ENCODE results near the gene COL24A1.

Gene COL24A1

GRCh38 chr1:86016076-86016759 lies 140.4 kb downstream of the COL24A1 start:
- DNase-seq (ENCODE audit: low read depth), result peak; percentile 44
- no peak overlapping the region for H3K4me3 ChIP-seq (ENCODE audit: low read depth, low read length)
- TF ChIP-seq CTCF (IDR thresholded peaks at IDR 0.05; ENCODE audit: insufficient read depth, low read depth, low read length, missing control alignments), result no peak

GRCh38 chr1:86015375-86015774 lies 141.2 kb downstream of the COL24A1 start:
- TF ChIP-seq CTCF (IDR thresholded peaks at IDR 0.05; ENCODE audit: insufficient read depth, low read depth, low read length, missing control alignments), result no peak
- no peak overlapping the region for H3K4me3 ChIP-seq (ENCODE audit: low read depth, low read length)
- no peak for DNase-seq (ENCODE audit: low read depth)

GRCh38 chr1:86000601-86001000 lies 156.0 kb downstream of the COL24A1 start:
- H3K4me3 ChIP-seq (ENCODE audit: low read depth, low read length), result no peak overlapping the region
- no peak for TF ChIP-seq CTCF (IDR thresholded peaks at IDR 0.05; ENCODE audit: insufficient read depth, low read depth, low read length, missing control alignments)
- no peak for DNase-seq (ENCODE audit: low read depth)

GRCh38 chr1:85998105-85998855 lies 158.3 kb downstream of the COL24A1 start:
- no peak overlapping the region for H3K4me3 ChIP-seq (ENCODE audit: low read depth, low read length)
- no peak for DNase-seq (ENCODE audit: low read depth)
- TF ChIP-seq CTCF (IDR thresholded peaks at IDR 0.05; ENCODE audit: insufficient read depth, low read depth, low read length, missing control alignments), result no peak

GRCh38 chr1:85992791-85993190 lies 163.8 kb downstream of the COL24A1 start:
- TF ChIP-seq CTCF (IDR thresholded peaks at IDR 0.05; ENCODE audit: insufficient read depth, low read depth, low read length, missing control alignments), result no peak
- peak overlapping the region; percentile 52 for H3K4me3 ChIP-seq (ENCODE audit: low read depth, low read length)
- DNase-seq (ENCODE audit: low read depth), result peak; percentile 71

- peak; percentile 44 for DNase-seq (ENCODE audit: low read depth)
- TF ChIP-seq CTCF (IDR thresholded peaks at IDR 0.05; ENCODE audit: insufficient read depth, low read depth, low read length, missing control alignments), result no peak
- H3K4me3 ChIP-seq (ENCODE audit: low read depth, low read length), result no peak overlapping the region; the same call in none of the 2 replicates
Measured at GRCh38 chr1:85991261-85991660, 165.3 kb downstream of the COL24A1 start.
